Mucosa of descending colon (tissue), 3 donors: ENCODE measurements around the gene OBP2A. TPM values are rescaled to one million over a fixed set of nuclear protein-coding genes. Genes with fewer than 3 reads are reported as not detected.

ENCODE experiments used
- ATAC-seq: fragments of 200-7000 bp; cut with Tn5 transposase; one replicate; pipeline ENCODE4 v1.9.1; 2020; ENCODE audit warnings: mild to moderate bottlenecking, moderate library complexity
- DNase-seq, 3 donors: peaks; one replicate each; pipeline ENCODE4 v3.0.0-alpha.2; 2020
- H3K36me3 ChIP-seq: fragments of 200-600 bp; one replicate; pipeline ENCODE4 v1.8.0; 2021; ENCODE audit warnings: low read depth, mild to moderate bottlenecking
- H3K4me1 ChIP-seq: fragments of 200-600 bp; one replicate; pipeline ENCODE4 v1.8.0; 2021; ENCODE audit warnings: low read depth, mild to moderate bottlenecking
- H3K4me3 ChIP-seq: fragments of 200-600 bp; one replicate; pipeline ENCODE4 v1.8.0; 2021; ENCODE audit warnings: mild to moderate bottlenecking
- H3K9me3 ChIP-seq: fragments of 200-600 bp; one replicate; pipeline ENCODE4 v1.8.0; 2021; ENCODE audit warnings: mild to moderate bottlenecking
- intact Hi-C, 2 donors: fragments of 100-400 bp; cut with DNase I in 1 of 2; cut with micrococcal nuclease in 1 of 2; formaldehyde crosslinking; loops; one replicate each; pipeline versions ENCODE4 v1.11.0 to v1.11.1; 2022; cut with DNase I, micrococcal nuclease
- total RNA-seq, 3 donors: library from RNA; stranded (reverse); fragmentation: NEBNext Ultra II Directional in 2 of 3; extraction: Animal tissue kit (Norgen Biotek cat#: 25700) in 2 of 3; gene quantifications; one replicate each; pipeline versions ENCODE4 v1.2.1 to v1.2.4, GENCODE V29; 2021 to 2023
- TF ChIP-seq, protein P1 (sequence below): fragments of 200-600 bp; IDR thresholded peaks from one replicate; pipeline ENCODE4 v1.8.0; 2022; ENCODE audit warnings: antibody characterized with exemption, mild to moderate bottlenecking
- donor health status: DM: no; HTN: no; CAD: no; lungs with moderate emphysema.
- donor health status: DM: no; HTN: no; CAD: no.
- donor health status: DM: no; HTN: yes; CAD: no.

Gene OBP2A
- total RNA-seq, 3 donors from 2014 or later: not detected

DNA sequence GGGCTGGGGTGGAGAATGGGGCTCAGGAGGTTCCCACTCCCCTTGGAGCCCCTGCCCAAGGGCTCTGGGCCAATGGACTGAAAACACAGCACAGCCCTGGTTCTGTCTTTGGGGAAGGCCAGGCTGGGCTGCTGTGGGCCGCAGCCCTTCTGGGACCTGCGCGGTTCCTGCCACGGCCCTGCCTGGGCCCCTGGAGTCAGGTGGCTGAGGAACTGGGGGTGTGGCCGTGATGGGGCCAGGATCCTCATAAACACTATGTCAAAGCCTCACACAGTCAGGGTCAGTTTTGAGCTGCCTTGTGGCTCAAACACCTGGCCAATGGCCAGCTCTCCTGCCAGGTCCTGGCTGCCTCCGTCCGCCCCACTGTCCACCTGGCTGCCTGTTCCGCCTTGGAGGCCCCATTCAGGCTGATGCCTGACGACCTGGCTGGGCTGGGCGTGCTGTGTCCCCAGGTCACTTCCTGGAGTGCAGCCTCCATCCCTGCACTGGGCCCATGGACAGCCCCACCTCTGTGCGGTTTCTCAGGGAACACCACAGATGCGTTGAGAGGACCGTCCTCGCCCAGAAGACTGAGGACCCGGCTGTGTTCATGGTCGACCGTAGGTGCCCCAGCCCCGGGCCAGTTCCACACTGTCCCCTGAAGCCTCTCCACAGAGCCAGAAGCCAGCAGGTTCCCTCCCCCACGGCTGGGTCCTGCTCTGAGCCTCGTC, 43.1 kb downstream of the OBP2A start:
- Histone ChIP-seq H3K4me1 (no peaks in the 10 kb centered on the region), H3K36me3 (no peaks in the 10 kb centered on the region), H3K9me3 (no peaks in the 10 kb centered on the region), H3K4me3 (no peak overlapping the region)
- ATAC-seq (no peak), DNase-seq (peak in 1 of 3 donors; percentile 10)
- TF ChIP-seq, protein P1, sequence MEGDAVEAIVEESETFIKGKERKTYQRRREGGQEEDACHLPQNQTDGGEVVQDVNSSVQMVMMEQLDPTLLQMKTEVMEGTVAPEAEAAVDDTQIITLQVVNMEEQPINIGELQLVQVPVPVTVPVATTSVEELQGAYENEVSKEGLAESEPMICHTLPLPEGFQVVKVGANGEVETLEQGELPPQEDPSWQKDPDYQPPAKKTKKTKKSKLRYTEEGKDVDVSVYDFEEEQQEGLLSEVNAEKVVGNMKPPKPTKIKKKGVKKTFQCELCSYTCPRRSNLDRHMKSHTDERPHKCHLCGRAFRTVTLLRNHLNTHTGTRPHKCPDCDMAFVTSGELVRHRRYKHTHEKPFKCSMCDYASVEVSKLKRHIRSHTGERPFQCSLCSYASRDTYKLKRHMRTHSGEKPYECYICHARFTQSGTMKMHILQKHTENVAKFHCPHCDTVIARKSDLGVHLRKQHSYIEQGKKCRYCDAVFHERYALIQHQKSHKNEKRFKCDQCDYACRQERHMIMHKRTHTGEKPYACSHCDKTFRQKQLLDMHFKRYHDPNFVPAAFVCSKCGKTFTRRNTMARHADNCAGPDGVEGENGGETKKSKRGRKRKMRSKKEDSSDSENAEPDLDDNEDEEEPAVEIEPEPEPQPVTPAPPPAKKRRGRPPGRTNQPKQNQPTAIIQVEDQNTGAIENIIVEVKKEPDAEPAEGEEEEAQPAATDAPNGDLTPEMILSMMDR: no peak
- intact Hi-C loops: no loop called here

DNA sequence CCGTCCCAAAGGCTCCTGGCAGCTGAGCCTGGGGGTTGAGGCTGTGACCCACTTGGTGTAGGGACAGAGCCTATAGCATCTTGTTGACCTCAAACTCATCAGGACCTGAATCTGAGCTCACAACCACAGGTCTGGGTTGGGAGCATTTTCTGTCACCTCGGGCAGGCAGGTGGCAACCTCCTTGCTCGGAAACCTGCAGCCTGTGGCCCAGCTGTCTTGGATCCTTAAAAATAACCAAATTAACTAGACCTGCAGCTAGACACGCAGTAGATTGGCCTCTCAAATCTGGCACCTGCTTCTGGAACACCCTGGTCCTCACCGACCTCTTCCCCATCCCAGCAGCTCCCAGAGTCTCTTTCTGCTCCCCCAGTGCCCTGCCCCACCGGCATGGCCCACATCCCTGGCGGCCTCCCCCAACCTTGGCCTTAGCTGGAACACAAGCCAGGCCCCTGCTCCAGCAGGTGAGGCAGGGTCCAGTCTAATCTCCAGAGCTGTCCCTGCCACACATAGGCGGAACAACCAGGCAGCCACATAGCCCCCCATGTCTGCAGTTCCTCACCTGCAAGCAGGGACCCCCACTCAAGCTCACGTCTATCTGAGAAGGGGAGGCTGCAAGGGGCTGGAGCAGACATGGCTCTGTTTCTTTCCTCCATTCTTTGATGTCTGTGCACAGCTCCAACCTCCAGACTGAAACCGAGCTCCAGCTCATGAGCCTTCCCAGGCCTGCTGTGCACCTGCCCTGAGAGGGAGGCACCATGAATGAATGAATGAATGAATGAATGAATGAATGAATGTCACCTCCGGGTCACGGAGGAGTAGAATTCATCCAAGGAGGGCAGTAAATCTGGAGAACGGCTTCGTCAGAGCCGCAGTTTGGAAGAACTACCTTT, 43.9 kb downstream of the OBP2A start:
- TF ChIP-seq, protein P1: no peak
- Histone ChIP-seq H3K9me3 (no peaks in the 10 kb centered on the region), H3K36me3 (no peaks in the 10 kb centered on the region), H3K4me1 (no peaks in the 10 kb centered on the region), H3K4me3 (no peak overlapping the region)
- intact Hi-C loops: no loop called here
- ATAC-seq (no peak), DNase-seq (peak in 1 of 3 donors; percentile 14)

DNA sequence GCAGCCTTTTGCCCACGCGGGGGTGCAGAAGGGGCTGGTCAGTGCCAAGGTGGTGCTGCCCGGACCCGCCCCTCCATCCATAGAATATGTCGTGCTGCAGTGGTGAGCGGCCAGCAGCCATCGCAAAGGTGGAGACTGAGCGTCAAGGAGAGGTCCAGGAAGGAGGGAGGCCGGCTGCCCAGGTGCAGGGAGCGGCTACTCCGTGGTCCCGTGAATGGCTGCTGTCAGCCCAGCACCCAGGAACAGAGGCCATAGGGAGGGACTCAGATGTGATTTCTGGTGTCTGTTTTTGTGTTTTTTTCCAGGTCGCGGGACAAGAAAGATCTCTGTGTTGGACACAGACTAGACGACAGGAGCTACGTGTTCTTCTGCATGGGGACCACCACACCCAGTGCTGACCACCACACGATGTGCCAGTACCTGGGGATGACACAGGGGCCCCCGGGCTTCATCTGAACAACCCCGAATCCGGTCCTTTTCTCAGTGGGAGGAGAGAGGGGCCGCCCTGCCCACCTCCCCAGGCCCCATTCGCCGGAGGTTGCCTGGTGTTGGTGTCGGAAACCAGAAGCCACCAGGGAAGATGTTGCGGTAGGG, 44.7 kb downstream of the OBP2A start:
- no peaks in the 10 kb centered on the region for H3K9me3 ChIP-seq
- H3K4me3 ChIP-seq: no peak overlapping the region
- DNase-seq (peak in 1 of 3 donors; percentile 41), ATAC-seq (no peak)
- intact Hi-C loops: no loop called here
- no peaks in the 10 kb centered on the region for H3K4me1 ChIP-seq
- TF ChIP-seq, protein P1: no peak
- no peaks in the 10 kb centered on the region for H3K36me3 ChIP-seq

DNA sequence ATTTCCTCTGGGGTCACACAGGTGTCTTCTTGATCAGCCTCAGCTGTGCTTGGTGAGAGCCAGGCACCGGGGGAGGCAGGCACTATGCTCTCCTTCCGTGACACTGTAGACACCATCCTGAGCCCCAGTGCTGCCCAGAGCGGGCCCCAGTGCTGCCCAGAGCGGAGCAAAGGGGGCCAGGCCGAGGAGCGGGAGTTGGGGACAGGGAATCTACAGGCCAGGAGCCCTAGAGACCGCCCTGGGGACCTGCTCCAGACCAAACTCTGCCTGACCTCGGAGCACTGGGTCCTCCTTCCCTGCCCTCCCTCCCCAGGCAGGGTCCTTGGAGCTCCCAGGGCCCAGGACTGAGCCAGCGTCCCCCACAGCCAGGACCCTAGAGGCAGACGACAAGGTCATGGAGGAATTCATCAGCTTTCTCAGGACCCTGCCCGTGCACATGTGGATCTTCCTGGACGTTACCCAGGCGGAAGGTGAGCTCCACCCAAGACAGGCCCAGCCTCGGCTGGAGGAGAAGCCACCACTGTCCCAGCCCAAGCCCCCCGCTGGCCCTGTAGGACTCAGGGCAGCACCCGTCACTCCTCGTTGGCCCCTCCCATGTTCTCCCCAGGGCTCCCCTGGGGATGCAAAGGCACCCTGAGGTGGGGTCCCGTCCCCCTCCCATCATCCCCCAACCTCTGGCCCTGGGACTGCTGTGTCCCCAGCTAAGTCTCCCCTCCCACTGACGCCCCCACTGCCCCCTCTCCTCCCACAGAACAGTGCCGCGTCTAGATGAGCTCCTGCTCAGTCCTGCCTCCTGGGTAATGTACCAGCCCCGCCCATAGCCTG, 45.8 kb downstream of the OBP2A start:
- Histone ChIP-seq H3K4me3 (no peak overlapping the region), H3K36me3 (no peaks in the 10 kb centered on the region), H3K9me3 (no peaks in the 10 kb centered on the region), H3K4me1 (no peaks in the 10 kb centered on the region)
- intact Hi-C loops: no loop called here
- TF ChIP-seq, protein P1: no peak
- ATAC-seq: no peak
- DNase-seq: peak in 1 of 3 donors; percentile 7

DNA sequence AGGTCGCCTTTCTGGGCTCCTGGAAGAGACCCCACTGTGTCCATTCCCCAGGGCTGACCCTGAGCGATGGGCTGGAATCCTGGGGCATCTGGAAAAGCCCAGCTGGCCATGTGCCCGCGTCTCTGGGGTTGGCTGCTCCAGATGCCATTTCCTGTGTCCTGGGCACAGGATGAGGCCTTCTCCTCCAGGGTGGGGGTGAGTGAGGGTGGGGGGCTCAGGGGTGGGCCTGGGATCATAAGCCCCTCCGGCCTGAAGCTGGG, 46.3 kb downstream of the OBP2A start:
- intact Hi-C loops: no loop called here
- ATAC-seq (no peak), DNase-seq (no peak)
- TF ChIP-seq, protein P1: no peak
- no peaks in the 10 kb centered on the region for H3K36me3 ChIP-seq
- H3K4me1 ChIP-seq: no peaks in the 10 kb centered on the region
- no peak overlapping the region for H3K4me3 ChIP-seq
- H3K9me3 ChIP-seq: no peaks in the 10 kb centered on the region
